Mesenchymal stem cell (in vitro differentiated cells and primary cell): ENCODE measurements around the gene EPC1.
"Not testable (repeated sequence)": the region's sequence is repeated elsewhere in the genome, so short reads cannot be mapped to it uniquely, and the experiment has no call there.

Source experiments
- DNase-seq: peaks from one replicate; pipeline ENCODE4 v3.0.0-alpha.2; 2013
- H2AFZ ChIP-seq: one replicate; pipeline ENCODE4 v1.6.1; 2013; ENCODE audit warnings: low read depth, mild to moderate bottlenecking, control low read depth, inconsistent platforms, low read length, moderate library complexity
- H2AK5ac ChIP-seq: 2 replicates; pipeline ENCODE4 v1.6.1; 2013; ENCODE audit warnings: low read length, moderate library complexity, mild to moderate bottlenecking, inconsistent platforms; ENCODE audit not compliant: severe bottlenecking
- H2BK120ac ChIP-seq: one replicate; pipeline ENCODE4 v1.6.1; 2013; ENCODE audit warnings: low read depth, mild to moderate bottlenecking, inconsistent platforms, low read length, moderate library complexity
- H2BK12ac ChIP-seq, 2 experiments: one replicate each; pipeline ENCODE4 v1.6.1; 2013; ENCODE audit warnings: inconsistent platforms in 2 of 2, low read length in 2 of 2, mild to moderate bottlenecking in 2 of 2, moderate library complexity in 2 of 2, control low read depth in 1 of 2
- H2BK15ac ChIP-seq: one replicate; pipeline ENCODE4 v1.6.1; 2013; ENCODE audit warnings: mild to moderate bottlenecking, low read depth, inconsistent platforms; ENCODE audit not compliant: poor library complexity, severe bottlenecking
- H2BK5ac ChIP-seq: 2 replicates; pipeline ENCODE4 v1.6.1; 2013; ENCODE audit warnings: low read depth, mild to moderate bottlenecking, low read length, control low read depth, inconsistent platforms; ENCODE audit not compliant: poor library complexity, severe bottlenecking
- H3K14ac ChIP-seq, 2 experiments: one replicate each; pipeline ENCODE4 v1.6.1; 2013; ENCODE audit warnings: inconsistent platforms in 2 of 2, low read length in 2 of 2, control low read depth in 1 of 2, mild to moderate bottlenecking in 1 of 2, moderate library complexity in 1 of 2
- H3K18ac ChIP-seq, 2 experiments: one replicate each; pipeline ENCODE4 v1.6.1; 2013; ENCODE audit warnings: inconsistent platforms in 2 of 2, low read length in 2 of 2, control low read depth in 1 of 2, low read depth in 1 of 2, mild to moderate bottlenecking in 1 of 2
- H3K23ac ChIP-seq, 2 experiments: one replicate each; pipeline ENCODE4 v1.6.1; 2013; ENCODE audit warnings: inconsistent platforms in 2 of 2, low read length in 2 of 2, mild to moderate bottlenecking in 2 of 2, moderate library complexity in 2 of 2, control low read depth in 1 of 2
- H3K27ac ChIP-seq: 2 replicates; pipeline ENCODE4 v1.5.1; 2013; ENCODE audit warnings: mild to moderate bottlenecking, moderate library complexity, low read length, control low read depth, inconsistent platforms; ENCODE audit not compliant: poor library complexity, severe bottlenecking
- H3K27me3 ChIP-seq, 2 experiments: 2 replicates each; pipeline versions ENCODE4 v1.6.1 to v1.7.0; 2013; ENCODE audit warnings: low read length in 2 of 2, mild to moderate bottlenecking in 2 of 2, moderate library complexity in 2 of 2, control low read depth in 1 of 2, inconsistent platforms in 1 of 2; ENCODE audit not compliant: control insufficient read depth in 1 of 2, insufficient read depth in 1 of 2
- H3K36me3 ChIP-seq, 2 experiments: 2 replicates each; pipeline versions ENCODE4 v1.6.1 to v1.7.0; 2013; ENCODE audit warnings: low read length in 2 of 2, control low read depth in 1 of 2, inconsistent platforms in 1 of 2, low read depth in 1 of 2, mild to moderate bottlenecking in 1 of 2; ENCODE audit not compliant: insufficient read depth in 2 of 2, control insufficient read depth in 1 of 2
- H3K4ac ChIP-seq, 2 experiments: one replicate each; pipeline ENCODE4 v1.6.1; 2013; ENCODE audit warnings: inconsistent platforms in 2 of 2, low read length in 2 of 2, mild to moderate bottlenecking in 2 of 2, moderate library complexity in 2 of 2, control low read depth in 1 of 2, low read depth in 1 of 2
- H3K4me1 ChIP-seq: 2 replicates; pipeline ENCODE4 v1.6.1; 2013; ENCODE audit warnings: low read depth, low read length, control low read depth; ENCODE audit not compliant: control insufficient read depth, insufficient read depth
- H3K4me2 ChIP-seq: 2 replicates; pipeline ENCODE4 v1.6.1; 2013; ENCODE audit warnings: low read length, mild to moderate bottlenecking, inconsistent platforms; ENCODE audit not compliant: poor library complexity, severe bottlenecking
- H3K4me3 ChIP-seq, 2 experiments: 2 replicates each; pipeline versions ENCODE4 v1.5.1 to v1.7.0; 2013; ENCODE audit warnings: low read length in 2 of 2, mild to moderate bottlenecking in 2 of 2, control low read depth in 1 of 2, low read depth in 1 of 2; ENCODE audit not compliant: insufficient read depth in 1 of 2
- H3K79me1 ChIP-seq: replicated peaks from 2 replicates; pipeline ENCODE4 v1.6.1; 2013; ENCODE audit warnings: mild to moderate bottlenecking, control low read depth, low read length, inconsistent platforms; ENCODE audit not compliant: poor library complexity, severe bottlenecking
- H3K9ac ChIP-seq: 2 replicates; pipeline ENCODE4 v1.7.0; 2013; ENCODE audit warnings: mild to moderate bottlenecking, low read length, moderate library complexity
- H3K9me3 ChIP-seq: 2 replicates; pipeline ENCODE4 v1.7.0; 2013; ENCODE audit warnings: mild to moderate bottlenecking, low read length; ENCODE audit not compliant: control insufficient read depth
- H4K8ac ChIP-seq: one replicate; pipeline ENCODE4 v1.6.1; 2013; ENCODE audit warnings: inconsistent platforms, mild to moderate bottlenecking, low read length, moderate library complexity
- H4K91ac ChIP-seq: one replicate; pipeline ENCODE4 v1.6.1; 2013; ENCODE audit warnings: mild to moderate bottlenecking, low read length, inconsistent platforms
- WGBS: methylation state at CpG from one replicate; pipeline ENCODE4 v1.1.7; 2013; ENCODE audit warnings: mixed read lengths; 5-methylcytosine and 5-hydroxymethylcytosine counted together

The EPC1 gene

GRCh38 chr10:32365404-32365803, 18.4 kb upstream of the EPC1 start:
- H3K27me3 ChIP-seq, H2AFZ ChIP-seq, H4K91ac ChIP-seq, H3K27ac ChIP-seq, H3K9ac ChIP-seq, H3K14ac ChIP-seq, H2BK12ac ChIP-seq, H3K4me2 ChIP-seq, H3K4me1 ChIP-seq, H4K8ac ChIP-seq, H3K9me3 ChIP-seq, H2BK120ac ChIP-seq, H2BK15ac ChIP-seq, H3K4ac ChIP-seq, H2BK5ac ChIP-seq, DNase-seq, H3K23ac ChIP-seq, H2AK5ac ChIP-seq, H3K36me3 ChIP-seq, H3K18ac ChIP-seq, H3K4me3 ChIP-seq: not testable (repeated sequence)
- H3K79me1 ChIP-seq, result peaks cover 15% of the 10 kb centered on the region
- WGBS, result 100% methylated on average over 8 of the region's 8 CpGs

GRCh38 chr10:32362571-32362970, 15.6 kb upstream of the EPC1 start:
- no peak overlapping the region for H2BK5ac ChIP-seq
- no peak overlapping the region for H2BK12ac ChIP-seq
- WGBS, result 97% methylated on average over 5 of the region's 6 CpGs
- no peak overlapping the region for H2BK120ac ChIP-seq
- H3K79me1 ChIP-seq, result peaks cover 21% of the 10 kb centered on the region
- no peak overlapping the region for H2BK15ac ChIP-seq
- no peaks in the 10 kb centered on the region for H3K9me3 ChIP-seq
- no peaks in the 10 kb centered on the region for H3K27me3 ChIP-seq
- no peak overlapping the region for H3K4me3 ChIP-seq
- no peak overlapping the region for H3K14ac ChIP-seq
- H2AFZ ChIP-seq, result no peak overlapping the region
- no peak overlapping the region for H4K91ac ChIP-seq
- H2AK5ac ChIP-seq, result no peak overlapping the region
- H3K4me1 ChIP-seq, result peaks cover 1% of the 10 kb centered on the region
- H3K18ac ChIP-seq, result no peak overlapping the region
- no peak overlapping the region for H3K4ac ChIP-seq
- DNase-seq, result no peak
- H3K4me2 ChIP-seq, result no peak overlapping the region
- no peak overlapping the region for H3K23ac ChIP-seq
- H3K9ac ChIP-seq, result no peak overlapping the region
- H3K36me3 ChIP-seq, result no peaks in the 10 kb centered on the region
- no peak overlapping the region for H3K27ac ChIP-seq
- no peak overlapping the region for H4K8ac ChIP-seq

- Histone ChIP-seq H3K4me3 (no peak overlapping the region), H3K4ac (no peak overlapping the region), H3K9ac (no peak overlapping the region), H3K79me1 (peaks cover 28% of the 10 kb centered on the region), H2BK120ac (no peak overlapping the region), H3K27ac (no peak overlapping the region), H3K18ac (no peak overlapping the region), H2AK5ac (no peak overlapping the region), H3K27me3 (no peaks in the 10 kb centered on the region), H3K4me2 (no peak overlapping the region), H3K23ac (no peak overlapping the region), H2AFZ (no peak overlapping the region), H3K36me3 (no peaks in the 10 kb centered on the region), H2BK12ac (no peak overlapping the region), H2BK15ac (no peak overlapping the region), H3K14ac (no peak overlapping the region), H3K4me1 (peaks cover 1% of the 10 kb centered on the region), H4K91ac (no peak overlapping the region), H2BK5ac (no peak overlapping the region), H3K9me3 (no peaks in the 10 kb centered on the region), H4K8ac (no peak overlapping the region)
- DNase-seq, result no peak
- 88% methylated on average over 2 of the region's 2 CpGs for WGBS
These were observed 13.9 kb upstream of the EPC1 start for GRCh38 chr10:32360884-32361283.

- H3K18ac ChIP-seq, result no peak overlapping the region
- no peak overlapping the region for H2BK5ac ChIP-seq
- H2BK15ac ChIP-seq, result no peak overlapping the region
- no peaks in the 10 kb centered on the region for H3K27me3 ChIP-seq
- H3K4me1 ChIP-seq, result peaks cover 1% of the 10 kb centered on the region
- WGBS, result no CpG with 5 or more reads among the region's 1 CpG
- no peak overlapping the region for H3K4ac ChIP-seq
- no peak overlapping the region for H2AK5ac ChIP-seq
- H3K27ac ChIP-seq, result no peak overlapping the region
- H4K91ac ChIP-seq, result no peak overlapping the region
- H3K9ac ChIP-seq, result no peak overlapping the region
- no peak overlapping the region for H2AFZ ChIP-seq
- H3K4me2 ChIP-seq, result no peak overlapping the region
- no peaks in the 10 kb centered on the region for H3K36me3 ChIP-seq
- H4K8ac ChIP-seq, result no peak overlapping the region
- no peak overlapping the region for H3K23ac ChIP-seq
- no peaks in the 10 kb centered on the region for H3K9me3 ChIP-seq
- no peak overlapping the region for H3K14ac ChIP-seq
- H2BK120ac ChIP-seq, result no peak overlapping the region
- DNase-seq, result no peak
- H3K79me1 ChIP-seq, result peaks cover 28% of the 10 kb centered on the region
- H2BK12ac ChIP-seq, result no peak overlapping the region
- H3K4me3 ChIP-seq, result no peak overlapping the region
These were observed 13.3 kb upstream of the EPC1 start for GRCh38 chr10:32360241-32360640.
